PC-3 (cell line): ENCODE measurements around the gene NDOR1. TPM values are rescaled to one million over a fixed set of nuclear protein-coding genes. Genes with fewer than 3 reads are reported as not detected.

ENCODE experiments used
- ATAC-seq: fragments of 200-7000 bp; cut with Tn5 transposase; 2 replicates; pipeline ENCODE4 v1.9.1; 2020; ENCODE audit warnings: mild to moderate bottlenecking, moderate library complexity
- BruUV-seq: library from RNA; stranded (reverse); fragments of 400-500 nt; replicated peaks from 2 replicates; lab custom pipeline; 2021; lab: Mats Ljungman, UMichigan
- CTCF ChIA-PET: fragments of 300-600 bp; sonication (Branson Sonifier 250); formaldehyde crosslinking; loops from one replicate; lab custom pipeline; 2022; ENCODE audit warnings: antibody characterized with exemption; lab: Charles Lee
- POLR2A ChIA-PET: fragments of 300-600 bp; sonication (Branson Sonifier 250); formaldehyde crosslinking; loops from one replicate; lab custom pipeline; 2022; ENCODE audit warnings: antibody characterized with exemption; ENCODE audit not compliant: unreplicated experiment; lab: Charles Lee
- DNase-seq: peaks from one replicate; pipeline ENCODE4 v3.0.0-alpha.2; 2015
- H2AFZ ChIP-seq: fragments of 300-600 bp; sonication (generic); 2 replicates; pipeline ENCODE4 v1.6.0; 2016; ENCODE audit warnings: antibody characterized with exemption, low read length
- H3F3A ChIP-seq: fragments of 300-600 bp; sonication (generic); one replicate; pipeline ENCODE4 v1.6.0; 2017; ENCODE audit warnings: antibody characterized with exemption, low read length, control low read depth, mild to moderate bottlenecking; ENCODE audit not compliant: unreplicated experiment
- H3K27ac ChIP-seq: fragments of 300-600 bp; sonication (generic); 2 replicates; pipeline ENCODE4 v1.5.1; 2016; ENCODE audit warnings: mild to moderate bottlenecking, low read length
- H3K27me3 ChIP-seq: fragments of 300-600 bp; sonication (generic); 2 replicates; pipeline ENCODE4 v1.6.1; 2016; ENCODE audit warnings: low read length, mixed read lengths
- H3K36me3 ChIP-seq: fragments of 300-600 bp; sonication (generic); 2 replicates; pipeline ENCODE4 v1.6.1; 2016; ENCODE audit warnings: low read depth, mixed run types, low read length, mixed read lengths
- H3K4me1 ChIP-seq: fragments of 300-600 bp; sonication (generic); 2 replicates; pipeline ENCODE4 v1.5.1; 2016; ENCODE audit warnings: low read length; ENCODE audit not compliant: insufficient read depth
- H3K4me2 ChIP-seq: fragments of 300-600 bp; sonication (generic); 2 replicates; pipeline ENCODE4 v1.6.0; 2016; ENCODE audit warnings: low read length
- H3K4me3 ChIP-seq: fragments of 300-600 bp; sonication (generic); 2 replicates; pipeline ENCODE4 v1.5.1; 2016; ENCODE audit warnings: mild to moderate bottlenecking, low read length, mixed read lengths
- H3K79me2 ChIP-seq: fragments of 300-600 bp; sonication (generic); 2 replicates; pipeline ENCODE4 v1.6.1; 2017; ENCODE audit warnings: low read length, mixed read lengths
- H3K9ac ChIP-seq: fragments of 300-600 bp; sonication (generic); 2 replicates; pipeline ENCODE4 v1.6.0; 2016; ENCODE audit warnings: mild to moderate bottlenecking, low read length
- H3K9me2 ChIP-seq: fragments of 300-600 bp; sonication (generic); replicated peaks from 2 replicates; pipeline ENCODE4 v1.6.1; 2016; ENCODE audit warnings: mixed run types, low read length, mixed read lengths
- H3K9me3 ChIP-seq: fragments of 300-600 bp; sonication (generic); 2 replicates; pipeline ENCODE4 v1.6.1; 2016; ENCODE audit warnings: low read length, mixed read lengths
- H4K20me1 ChIP-seq: fragments of 300-600 bp; sonication (generic); 2 replicates; pipeline ENCODE4 v1.6.1; 2016; ENCODE audit warnings: low read length, mixed read lengths
- EZH2 ChIP-seq: fragments of 300-600 bp; sonication (generic); IDR thresholded peaks from one replicate; pipeline ENCODE4 v1.6.1; 2017; ENCODE audit warnings: antibody characterized with exemption, mild to moderate bottlenecking, low read length; ENCODE audit not compliant: unreplicated experiment
- EZH2phosphoT487 ChIP-seq: fragments of 300-600 bp; sonication (generic); IDR thresholded peaks from 2 replicates; pipeline ENCODE4 v1.6.1; 2018; ENCODE audit warnings: mild to moderate bottlenecking, antibody characterized with exemption, low read length, borderline replicate concordance
- intact Hi-C: fragments of 100-400 bp; cut with micrococcal nuclease; formaldehyde crosslinking; loops from 2 replicates; pipeline ENCODE4 v1.9.0; 2023
- total RNA-seq: library from RNA; depleted of rRNA; stranded (reverse); fragments of >200 nt; gene quantifications from 2 replicates; pipeline ENCODE4 v1.2.3, GENCODE V29; 2014
- TF ChIP-seq, protein P1 (sequence below): fragments of 300-600 bp; sonication (generic); conservative IDR thresholded peaks from 2 replicates; pipeline ENCODE4 v1.5.1; 2017; ENCODE audit warnings: antibody characterized with exemption, low read depth, mild to moderate bottlenecking, low read length

The NDOR1 gene
- total RNA-seq, 1 experiment from 2014 or later, result 25.7 TPM

DNA sequence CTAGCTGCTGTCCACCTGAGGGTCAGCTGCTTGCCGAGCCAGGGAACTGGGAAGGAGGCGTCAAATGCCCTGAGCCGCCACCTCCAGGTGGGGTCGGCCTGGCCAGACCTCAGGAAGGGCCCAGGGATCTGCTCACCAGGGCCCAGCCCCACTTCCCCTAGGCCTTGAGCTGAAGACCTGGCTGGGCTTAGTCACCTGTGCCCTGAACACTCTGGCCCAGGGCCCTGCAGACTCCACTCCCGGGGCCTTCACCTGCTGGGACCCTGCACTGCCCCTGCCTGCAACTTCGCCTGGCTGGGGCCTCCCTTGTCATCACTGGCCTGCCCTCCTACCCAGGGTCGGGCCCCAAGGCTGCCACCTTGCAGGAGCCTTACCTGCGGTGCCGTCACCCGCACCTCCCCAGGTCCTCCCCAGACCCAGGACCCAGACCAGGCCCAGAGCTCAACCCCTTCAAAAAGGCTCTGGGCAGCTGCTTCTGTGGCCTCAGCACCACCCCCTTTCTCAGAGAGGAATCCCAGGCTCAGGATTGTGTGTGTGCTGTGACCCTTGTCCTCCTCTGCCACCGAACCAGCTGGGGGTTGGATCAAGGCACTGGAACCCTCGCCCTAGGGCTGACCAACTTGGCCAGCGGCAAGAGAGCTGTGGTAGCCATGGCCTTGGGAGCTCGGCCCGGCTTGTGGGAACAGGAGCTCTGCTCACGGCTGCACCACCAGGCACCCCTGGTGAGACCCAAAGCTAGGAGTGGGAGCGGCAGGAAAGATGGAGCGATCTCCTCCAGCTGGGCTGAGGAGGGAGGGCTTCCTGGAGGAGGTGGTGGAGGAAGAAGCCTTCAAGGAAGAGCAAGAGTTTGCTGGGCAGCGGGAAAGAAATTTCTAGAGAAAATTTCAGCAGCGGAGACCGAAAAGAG is 48.5 kb downstream of the NDOR1 start:
- Histone ChIP-seq H3K9me3 (no peaks in the 10 kb centered on the region), H3F3A (no peaks in the 10 kb centered on the region), H3K27ac (no peak overlapping the region), H3K9me2 (no peaks in the 10 kb centered on the region), H3K4me3 (peak overlapping the region; percentile 93), H3K27me3 (no peaks in the 10 kb centered on the region), H2AFZ (peak overlapping the region; percentile 82; the same call in 1 of the 2 replicates), H3K9ac (peak overlapping the region; percentile 79), H3K36me3 (no peaks in the 10 kb centered on the region; the same call in 1 of the 2 replicates), H3K79me2 (peaks cover 18% of the 10 kb centered on the region), H3K4me2 (peak overlapping the region; percentile 91), H3K4me1 (peaks cover 15% of the 10 kb centered on the region; the same call in 1 of the 2 replicates), H4K20me1 (no peaks in the 10 kb centered on the region)
- TSS peak; percentile 36 for BruUV-seq
- intact Hi-C loops, result no loop called here
- TF ChIP-seq, protein P1, sequence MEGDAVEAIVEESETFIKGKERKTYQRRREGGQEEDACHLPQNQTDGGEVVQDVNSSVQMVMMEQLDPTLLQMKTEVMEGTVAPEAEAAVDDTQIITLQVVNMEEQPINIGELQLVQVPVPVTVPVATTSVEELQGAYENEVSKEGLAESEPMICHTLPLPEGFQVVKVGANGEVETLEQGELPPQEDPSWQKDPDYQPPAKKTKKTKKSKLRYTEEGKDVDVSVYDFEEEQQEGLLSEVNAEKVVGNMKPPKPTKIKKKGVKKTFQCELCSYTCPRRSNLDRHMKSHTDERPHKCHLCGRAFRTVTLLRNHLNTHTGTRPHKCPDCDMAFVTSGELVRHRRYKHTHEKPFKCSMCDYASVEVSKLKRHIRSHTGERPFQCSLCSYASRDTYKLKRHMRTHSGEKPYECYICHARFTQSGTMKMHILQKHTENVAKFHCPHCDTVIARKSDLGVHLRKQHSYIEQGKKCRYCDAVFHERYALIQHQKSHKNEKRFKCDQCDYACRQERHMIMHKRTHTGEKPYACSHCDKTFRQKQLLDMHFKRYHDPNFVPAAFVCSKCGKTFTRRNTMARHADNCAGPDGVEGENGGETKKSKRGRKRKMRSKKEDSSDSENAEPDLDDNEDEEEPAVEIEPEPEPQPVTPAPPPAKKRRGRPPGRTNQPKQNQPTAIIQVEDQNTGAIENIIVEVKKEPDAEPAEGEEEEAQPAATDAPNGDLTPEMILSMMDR, result no peak
- TF ChIP-seq EZH2 (no peak), EZH2phosphoT487 (no peak)
- peak; percentile 7 for ATAC-seq
- CTCF ChIA-PET, result interaction anchor here (0.5 to 1.2 kb wide), 2 partner anchors 17 to 814 kb away, joined by 4 to 7 read pairs; no protein-coding TSS in a partner anchor
- no peak for DNase-seq
- POLR2A ChIA-PET, result interaction anchor here (1.2 kb wide), 1 partner anchor 13 kb away, joined by 10 read pairs; the partner anchor contains the start of gene TUBB4B

DNA sequence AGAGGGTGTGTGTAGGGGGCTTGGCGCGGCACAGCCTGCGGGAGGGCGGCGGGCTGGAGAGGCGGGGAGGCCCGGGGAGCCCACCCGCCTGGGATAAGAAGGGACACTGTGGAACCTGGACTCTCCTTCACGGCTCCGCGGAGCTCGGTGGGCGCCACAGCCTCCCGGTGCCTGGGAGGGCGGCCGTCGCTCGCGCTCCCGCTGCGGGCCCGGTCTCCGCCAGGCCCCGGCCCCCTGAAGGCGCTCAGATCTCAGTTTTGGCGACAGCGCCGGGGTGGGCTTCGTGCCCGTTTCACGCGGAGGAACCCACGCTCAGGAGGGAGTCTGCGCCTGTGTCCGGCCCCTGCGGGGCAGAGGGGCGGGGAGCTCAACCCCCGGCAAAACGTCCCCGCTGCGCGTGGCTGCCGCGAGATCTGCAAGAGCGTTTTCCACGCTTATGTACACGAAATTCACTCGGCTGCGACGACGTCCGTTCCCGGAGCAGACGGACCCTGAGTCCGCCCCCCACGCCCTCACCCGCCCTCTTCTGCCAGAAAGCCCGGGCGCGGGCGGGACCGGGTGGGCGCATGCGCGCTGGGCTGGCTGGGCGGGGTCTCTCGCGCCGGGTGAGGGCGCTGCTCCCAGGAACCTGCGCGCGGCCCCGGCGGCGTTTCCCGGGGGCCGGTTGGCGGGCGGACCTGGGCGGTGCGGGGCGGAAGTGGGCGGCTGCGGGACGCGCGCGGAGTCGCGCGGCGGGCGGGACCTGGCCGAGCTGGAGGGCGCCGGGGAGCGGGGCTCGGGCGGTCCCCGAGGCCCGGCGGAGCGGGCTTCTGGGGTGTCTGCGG is 49.3 kb downstream of the NDOR1 start, which contains the start of gene NELFB:
NELFB (plus strand) TSS at position 704 of the 824 bp plus-strand sequence.
- Histone ChIP-seq H3K9me2 (no peaks in the 10 kb centered on the region), H3K27me3 (no peaks in the 10 kb centered on the region), H3K9me3 (no peaks in the 10 kb centered on the region), H3K27ac (no peak within 1 kb of the TSS), H2AFZ (peak within 1 kb of the TSS; percentile 82), H3K36me3 (no peaks in the 10 kb centered on the region; the same call in 1 of the 2 replicates), H3K4me3 (peak within 1 kb of the TSS; percentile 93), H4K20me1 (no peaks in the 10 kb centered on the region), H3F3A (no peaks in the 10 kb centered on the region), H3K4me2 (peak within 1 kb of the TSS; percentile 94), H3K79me2 (peaks cover 18% of the 10 kb centered on the region), H3K9ac (peak within 1 kb of the TSS; percentile 91), H3K4me1 (peaks cover 15% of the 10 kb centered on the region; the same call in 1 of the 2 replicates)
- ChIA-PET POLR2A (interaction anchor here (0.7 to 1.2 kb wide), 2 partner anchors 10 to 14 kb away, joined by 3 to 10 read pairs; partner anchors contain the start of gene TUBB4B), CTCF (interaction anchor here (1.2 kb wide), 1 partner anchor 18 kb away, joined by 7 read pairs; no protein-coding TSS in a partner anchor)
- DNase-seq (peak; percentile 84), ATAC-seq (peak; percentile 75)
- TF ChIP-seq EZH2 (no peak), EZH2phosphoT487 (no peak)
- TF ChIP-seq, protein P1, result no peak
- intact Hi-C loops, result no loop called here
- BruUV-seq, result no TSS peak
